ENCODE data around the gene KRTAP4-8.
"Not testable (repeated sequence)": the region's sequence is repeated elsewhere in the genome, so short reads cannot be mapped to it uniquely, and the experiment has no call there.

KRTAP4-8 gene

DNA sequence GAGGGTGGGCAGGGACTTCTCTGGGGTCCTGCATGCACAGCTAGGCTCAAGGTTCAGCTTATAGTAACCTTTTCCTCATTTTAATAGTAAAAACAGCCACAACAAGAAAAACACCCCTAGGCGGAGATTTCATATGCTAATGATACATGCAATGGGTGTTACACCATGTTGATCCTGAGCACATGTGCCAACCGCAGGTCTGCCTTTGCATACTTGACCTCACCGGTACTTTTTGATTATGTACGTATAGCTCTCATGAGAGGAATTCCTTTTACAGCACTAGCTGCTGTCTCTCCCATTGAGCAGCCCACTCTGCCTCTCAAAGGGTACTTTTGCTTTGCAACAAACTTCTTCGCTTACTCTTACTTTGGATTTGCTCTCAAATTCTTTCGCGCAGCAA is 1.9 kb downstream of the KRTAP4-8 start:
- TF ChIP-seq, protein P1, sequence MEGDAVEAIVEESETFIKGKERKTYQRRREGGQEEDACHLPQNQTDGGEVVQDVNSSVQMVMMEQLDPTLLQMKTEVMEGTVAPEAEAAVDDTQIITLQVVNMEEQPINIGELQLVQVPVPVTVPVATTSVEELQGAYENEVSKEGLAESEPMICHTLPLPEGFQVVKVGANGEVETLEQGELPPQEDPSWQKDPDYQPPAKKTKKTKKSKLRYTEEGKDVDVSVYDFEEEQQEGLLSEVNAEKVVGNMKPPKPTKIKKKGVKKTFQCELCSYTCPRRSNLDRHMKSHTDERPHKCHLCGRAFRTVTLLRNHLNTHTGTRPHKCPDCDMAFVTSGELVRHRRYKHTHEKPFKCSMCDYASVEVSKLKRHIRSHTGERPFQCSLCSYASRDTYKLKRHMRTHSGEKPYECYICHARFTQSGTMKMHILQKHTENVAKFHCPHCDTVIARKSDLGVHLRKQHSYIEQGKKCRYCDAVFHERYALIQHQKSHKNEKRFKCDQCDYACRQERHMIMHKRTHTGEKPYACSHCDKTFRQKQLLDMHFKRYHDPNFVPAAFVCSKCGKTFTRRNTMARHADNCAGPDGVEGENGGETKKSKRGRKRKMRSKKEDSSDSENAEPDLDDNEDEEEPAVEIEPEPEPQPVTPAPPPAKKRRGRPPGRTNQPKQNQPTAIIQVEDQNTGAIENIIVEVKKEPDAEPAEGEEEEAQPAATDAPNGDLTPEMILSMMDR (IDR thresholded peaks at IDR 0.05; ENCODE audit: insufficient read depth, low read length, poor library complexity, severe bottlenecking): no peak
- Histone ChIP-seq H3K27me3 (replicated peaks; ENCODE audit: control insufficient read depth, insufficient read depth, low read length) (no peaks in the 10 kb centered on the region), H3K4me3 (replicated peaks; ENCODE audit: low read depth, low read length) (no peak overlapping the region), H3K36me3 (ENCODE audit: control insufficient read depth, insufficient read depth, low read length) (no peaks in the 10 kb centered on the region)
- no peak for DNase-seq (ENCODE audit: extremely low read depth, insufficient read length)

DNA sequence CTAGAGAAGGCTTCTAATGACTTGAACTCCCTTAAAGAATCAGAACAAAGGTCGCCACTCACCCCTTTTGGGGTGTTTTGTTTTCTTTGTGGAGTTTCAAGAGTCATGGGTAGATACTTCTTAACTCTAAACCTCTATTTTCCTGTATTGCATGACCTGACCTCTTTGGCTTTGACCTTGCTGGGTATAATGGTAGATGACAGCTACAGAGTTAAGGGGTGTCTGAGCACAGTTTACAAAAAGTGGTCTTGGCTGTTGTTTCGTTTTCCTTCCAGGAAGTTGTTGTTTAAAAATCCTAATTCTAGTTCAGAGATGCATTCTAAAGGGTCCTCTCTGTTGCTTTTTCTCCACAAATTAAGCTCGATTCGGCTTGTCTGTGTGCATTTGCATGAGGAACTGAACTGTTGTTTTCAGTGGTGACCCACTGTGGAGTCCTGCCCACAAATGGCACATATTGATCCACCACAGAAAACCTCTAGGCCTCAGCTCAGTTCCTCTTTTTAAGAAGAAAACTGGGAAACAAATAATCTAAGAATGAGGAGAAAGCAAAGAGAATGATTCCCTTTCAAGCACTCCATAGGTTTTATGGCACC is 9.1 kb downstream of the KRTAP4-8 start:
- DNase-seq (ENCODE audit: extremely low read depth, insufficient read length); H3K36me3 ChIP-seq (ENCODE audit: control insufficient read depth, insufficient read depth, low read length); H3K4me3 ChIP-seq (replicated peaks; ENCODE audit: low read depth, low read length); H3K27me3 ChIP-seq (replicated peaks; ENCODE audit: control insufficient read depth, insufficient read depth, low read length): not testable (repeated sequence)

DNA sequence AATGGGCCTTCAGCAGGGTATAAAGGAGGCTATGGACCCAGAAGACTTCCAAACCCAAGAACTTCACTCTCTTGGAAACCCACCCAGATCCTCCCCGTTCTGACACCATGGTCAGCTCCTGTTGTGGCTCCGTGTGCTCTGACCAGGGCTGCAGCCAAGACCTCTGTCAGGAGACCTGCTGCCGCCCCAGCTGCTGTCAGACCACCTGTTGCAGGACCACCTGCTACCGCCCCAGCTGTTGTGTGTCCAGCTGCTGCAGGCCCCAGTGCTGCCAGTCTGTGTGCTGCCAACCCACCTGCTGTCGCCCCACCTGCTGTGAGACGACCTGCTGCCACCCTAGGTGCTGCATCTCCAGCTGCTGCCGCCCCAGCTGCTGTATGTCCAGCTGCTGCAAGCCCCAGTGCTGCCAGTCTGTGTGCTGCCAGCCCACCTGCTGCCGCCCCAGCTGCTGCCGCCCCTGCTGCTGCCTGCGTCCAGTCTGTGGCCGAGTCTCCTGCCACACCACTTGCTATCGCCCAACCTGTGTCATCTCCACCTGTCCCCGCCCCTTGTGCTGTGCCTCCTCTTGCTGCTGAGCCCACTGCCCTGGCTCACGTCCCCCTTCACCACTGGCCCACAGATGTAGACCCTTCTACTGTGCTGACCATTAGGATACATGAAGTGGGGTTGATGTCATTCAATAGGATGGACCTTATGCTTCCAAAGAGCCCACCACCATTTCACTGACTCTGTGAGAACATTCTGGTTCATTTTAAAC is 13.7 kb downstream of the KRTAP4-8 start, which contains the start of gene KRTAP4-7:
KRTAP4-7 (plus strand) TSS at position 51 of the 757 bp plus-strand sequence; CDS start at position 108, 57 bp downstream.
- H3K4me3 ChIP-seq (replicated peaks; ENCODE audit: low read depth, low read length); H3K27me3 ChIP-seq (replicated peaks; ENCODE audit: control insufficient read depth, insufficient read depth, low read length); H3K36me3 ChIP-seq (ENCODE audit: control insufficient read depth, insufficient read depth, low read length); DNase-seq (ENCODE audit: extremely low read depth, insufficient read length): not testable (repeated sequence)

DNA sequence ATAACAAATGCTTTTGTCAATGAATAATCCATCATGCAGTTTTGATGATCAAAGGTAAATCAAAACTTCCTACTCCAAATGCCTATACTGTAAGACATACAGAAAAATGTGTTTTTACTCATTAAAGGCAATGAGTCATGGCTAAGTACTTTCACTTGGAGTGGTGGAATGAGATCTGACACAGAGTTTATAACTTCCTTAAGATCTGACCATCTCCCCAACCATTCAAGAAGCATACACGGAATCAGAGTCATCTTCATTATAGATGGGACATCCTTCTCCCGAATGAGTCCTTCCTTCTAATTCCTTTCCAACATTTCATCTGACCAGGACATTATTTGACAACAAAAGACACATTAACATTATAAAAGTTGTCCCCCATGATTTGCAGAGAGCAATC is 14.5 kb downstream of the KRTAP4-8 start:
- H3K36me3 ChIP-seq (ENCODE audit: control insufficient read depth, insufficient read depth, low read length); DNase-seq (ENCODE audit: extremely low read depth, insufficient read length); H3K4me3 ChIP-seq (replicated peaks; ENCODE audit: low read depth, low read length); H3K27me3 ChIP-seq (replicated peaks; ENCODE audit: control insufficient read depth, insufficient read depth, low read length): not testable (repeated sequence)

DNA sequence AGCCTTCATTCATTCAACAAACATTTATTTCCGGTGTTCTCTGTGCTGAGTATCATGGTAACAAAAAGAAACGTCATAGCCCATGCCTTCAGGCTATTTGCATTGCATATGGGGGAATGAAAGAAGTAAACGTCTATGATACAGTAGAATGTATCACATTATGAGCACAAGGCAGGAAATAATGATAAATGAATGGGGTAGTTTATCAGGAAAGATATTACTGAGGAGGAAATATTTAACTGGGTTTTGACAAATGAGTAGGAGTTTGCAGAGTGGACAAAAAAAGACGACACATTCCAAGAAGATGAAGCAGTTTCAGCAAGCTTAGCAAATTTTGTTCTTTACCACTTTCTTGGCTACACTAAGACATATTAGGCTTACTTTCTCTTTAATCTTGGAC is 15.3 kb downstream of the KRTAP4-8 start:
- no peaks in the 10 kb centered on the region for H3K27me3 ChIP-seq (replicated peaks; ENCODE audit: control insufficient read depth, insufficient read depth, low read length)
- TF ChIP-seq, protein P1 (IDR thresholded peaks at IDR 0.05; ENCODE audit: insufficient read depth, low read length, poor library complexity, severe bottlenecking): no peak
- DNase-seq (ENCODE audit: extremely low read depth, insufficient read length): no peak
- H3K4me3 ChIP-seq (replicated peaks; ENCODE audit: low read depth, low read length): no peak overlapping the region
- H3K36me3 ChIP-seq (ENCODE audit: control insufficient read depth, insufficient read depth, low read length): no peaks in the 10 kb centered on the region

DNA sequence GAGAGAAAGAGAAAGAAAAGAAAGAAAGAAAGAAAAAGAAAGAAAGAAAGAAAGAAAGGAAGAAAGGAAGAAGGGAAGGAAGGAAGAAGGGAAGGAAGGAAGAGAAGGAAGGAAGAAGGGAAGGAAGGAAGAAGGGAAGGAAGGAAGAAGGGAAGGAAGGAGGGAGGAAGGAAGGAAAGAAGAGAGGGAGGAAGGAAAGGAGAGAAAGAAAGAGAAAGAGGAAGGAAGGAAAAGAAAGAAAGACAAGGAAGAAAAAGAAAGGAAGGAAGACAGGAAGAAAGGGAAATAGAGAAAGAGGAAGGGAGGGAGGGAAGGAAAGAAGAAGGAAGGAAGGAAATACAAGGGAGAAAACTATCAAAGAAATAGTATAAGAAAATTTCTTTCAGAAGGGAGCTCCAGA is 21.2 kb downstream of the KRTAP4-8 start:
- DNase-seq (ENCODE audit: extremely low read depth, insufficient read length): no peak
- Histone ChIP-seq H3K4me3 (replicated peaks; ENCODE audit: low read depth, low read length) (no peak overlapping the region), H3K27me3 (replicated peaks; ENCODE audit: control insufficient read depth, insufficient read depth, low read length) (no peaks in the 10 kb centered on the region), H3K36me3 (ENCODE audit: control insufficient read depth, insufficient read depth, low read length) (no peaks in the 10 kb centered on the region)
- TF ChIP-seq, protein P1 (IDR thresholded peaks at IDR 0.05; ENCODE audit: insufficient read depth, low read length, poor library complexity, severe bottlenecking): no peak

DNA sequence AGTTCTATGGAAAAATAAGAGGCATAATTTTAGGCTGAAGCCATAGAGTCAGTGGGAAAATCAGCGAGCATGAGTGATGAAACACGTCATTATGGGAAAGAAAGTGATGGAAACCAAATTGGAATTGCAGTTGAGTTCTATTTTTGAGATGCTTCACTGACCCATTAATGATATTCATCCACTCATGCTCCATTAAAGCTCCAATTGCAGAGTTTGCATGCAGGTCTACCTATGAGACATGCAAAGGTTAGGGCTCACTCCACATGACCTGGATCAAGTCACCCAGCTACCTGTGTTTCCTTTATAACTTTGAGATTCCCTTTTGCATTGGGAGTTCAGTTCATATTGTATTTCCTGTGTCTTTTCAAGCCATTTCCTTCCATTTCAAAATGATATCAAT is 24.3 kb downstream of the KRTAP4-8 start:
- TF ChIP-seq, protein P1 (IDR thresholded peaks at IDR 0.05; ENCODE audit: insufficient read depth, low read length, poor library complexity, severe bottlenecking): no peak
- no peak for DNase-seq (ENCODE audit: extremely low read depth, insufficient read length)
- no peak overlapping the region for H3K4me3 ChIP-seq (replicated peaks; ENCODE audit: low read depth, low read length)
- H3K27me3 ChIP-seq (replicated peaks; ENCODE audit: control insufficient read depth, insufficient read depth, low read length): no peaks in the 10 kb centered on the region
- H3K36me3 ChIP-seq (ENCODE audit: control insufficient read depth, insufficient read depth, low read length): no peaks in the 10 kb centered on the region

Measured in GM06990 (cell line).